ENCODE results near the gene MINAR2.

GRCh38 chr5:129745997-129746396 is 1.9 kb upstream of the MINAR2 start:
- no peak for TF ChIP-seq POLR2AphosphoS5 (IDR thresholded peaks at IDR 0.05)
- TF ChIP-seq CTCF (IDR thresholded peaks at IDR 0.05) = no peak
- no peak for TF ChIP-seq POLR2A (IDR thresholded peaks at IDR 0.05)
- TF ChIP-seq EP300 (IDR thresholded peaks at IDR 0.05; ENCODE audit: low read depth) = no peak
